Stimulated activated CD8-positive, alpha-beta memory T cell treated with anti-CD3 and anti-CD28 coated beads, Interleukin-7, amount 100 ng/mL, for 1 hour (primary cell): ENCODE measurements around the gene EPDR1.

Source experiments
- DNase-seq, 2 donors: peaks; one replicate each; pipeline ENCODE4 v3.0.0-alpha.2; 2020; ENCODE audit warnings: low read depth in 2 of 2

Gene EPDR1

DNA sequence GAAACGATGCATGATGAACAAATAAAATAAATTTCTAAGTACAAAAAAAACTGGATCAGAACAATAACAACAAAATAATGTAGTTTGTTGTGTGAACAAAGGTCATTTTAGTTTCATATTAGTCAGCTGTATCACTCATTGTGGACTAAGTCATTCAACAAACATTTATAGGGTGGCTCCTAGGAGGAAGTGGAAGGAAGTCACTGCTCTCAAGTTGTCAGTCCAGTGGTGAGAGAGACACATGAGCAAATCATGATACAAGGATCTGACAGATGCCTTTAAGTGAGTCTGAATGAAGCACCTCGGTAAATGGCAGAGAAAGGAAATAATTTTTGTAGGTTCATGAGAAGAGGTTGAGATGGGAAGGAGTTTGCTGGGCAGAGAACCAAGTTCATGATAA lies 56.8 kb downstream of the EPDR1 start:
- no peak for DNase-seq

DNA sequence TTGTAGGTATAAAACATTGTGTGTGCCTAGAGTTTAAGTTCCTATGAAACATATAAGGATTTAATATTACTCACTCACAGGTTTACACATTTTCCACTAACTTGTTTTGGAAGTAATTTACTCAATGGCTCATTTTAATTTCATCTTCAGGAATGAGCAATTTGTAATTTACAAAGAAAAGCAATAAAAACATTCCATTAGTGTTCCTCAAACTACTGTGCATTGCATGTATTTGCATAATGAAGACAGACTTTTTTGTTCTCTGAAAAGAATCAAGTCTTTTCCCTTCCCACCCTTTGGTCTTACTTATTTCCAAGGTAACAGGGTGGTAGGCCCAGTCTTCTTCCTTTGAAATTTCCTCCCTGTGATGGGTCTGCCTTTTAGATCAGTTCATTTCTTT lies 61.2 kb downstream of the EPDR1 start:
- DNase-seq, result no peak

DNA sequence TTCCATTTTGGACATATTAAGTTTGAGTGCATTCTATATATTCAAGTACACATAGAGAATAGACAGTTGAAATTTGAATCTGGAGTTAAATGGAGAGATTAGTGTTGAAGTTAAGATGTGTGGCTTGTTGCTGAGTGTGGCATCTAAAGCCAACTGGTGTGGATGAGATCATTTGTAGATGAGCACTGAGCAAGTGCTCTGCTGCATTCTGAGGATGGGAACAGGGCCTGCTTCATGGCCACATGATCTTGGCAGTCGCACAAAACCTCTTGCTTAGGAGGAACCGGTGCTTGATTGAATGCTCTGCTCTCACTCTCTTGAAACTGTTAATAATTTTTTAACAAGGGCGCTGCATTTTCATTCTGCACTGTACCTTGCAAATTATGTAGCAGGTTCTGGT lies 62.0 kb downstream of the EPDR1 start:
- DNase-seq, result no peak

DNA sequence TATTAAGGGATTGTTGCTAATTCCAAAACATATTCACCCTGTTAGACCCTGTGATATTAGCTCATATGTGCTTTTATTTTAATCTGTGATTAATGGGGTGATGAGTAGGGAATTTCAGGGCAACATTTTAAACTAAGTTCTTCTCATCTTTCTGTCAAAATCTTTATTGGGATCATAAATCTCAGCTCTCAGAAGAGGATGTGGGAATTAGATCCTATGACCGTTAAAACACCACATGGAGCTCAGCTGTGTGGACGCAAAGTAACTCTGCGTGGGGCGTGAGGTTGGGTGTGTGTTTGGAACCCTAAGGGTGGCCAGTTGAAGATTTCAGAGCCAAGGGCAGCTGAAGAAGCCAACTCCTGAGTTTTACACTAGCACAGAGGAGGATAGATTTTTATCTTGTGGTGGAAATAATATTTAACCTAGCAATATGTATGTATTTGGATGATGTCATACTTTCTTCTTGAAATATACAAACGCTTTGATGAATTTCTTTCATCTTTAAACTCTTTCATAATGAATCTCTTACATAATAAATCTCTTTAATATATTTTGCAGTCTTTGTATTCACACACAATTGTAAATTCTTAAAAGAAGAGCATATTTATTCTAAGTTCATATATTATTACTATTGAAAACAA lies 64.4 kb downstream of the EPDR1 start:
- no peak for DNase-seq

DNA sequence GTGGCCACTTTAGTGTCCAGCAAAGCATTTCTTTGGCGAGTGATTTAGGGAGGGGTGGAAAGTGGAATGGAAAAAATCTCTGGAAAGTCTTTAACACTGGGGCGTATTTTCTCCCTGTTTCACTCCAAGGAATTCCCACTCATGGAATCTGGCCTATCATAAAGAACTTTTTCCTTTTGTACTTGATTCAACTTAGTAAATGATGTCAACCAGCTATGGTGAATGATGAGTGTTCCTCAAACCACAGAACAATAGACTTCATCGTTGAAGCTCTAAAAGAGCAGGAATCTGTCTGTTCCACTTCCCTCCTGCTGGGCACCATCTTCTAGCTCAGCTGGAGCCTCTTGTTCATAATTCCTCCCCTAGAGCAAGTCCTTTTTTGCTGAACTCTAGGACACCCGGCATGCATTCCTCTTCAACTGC lies 66.5 kb downstream of the EPDR1 start:
- DNase-seq, result no peak

DNA sequence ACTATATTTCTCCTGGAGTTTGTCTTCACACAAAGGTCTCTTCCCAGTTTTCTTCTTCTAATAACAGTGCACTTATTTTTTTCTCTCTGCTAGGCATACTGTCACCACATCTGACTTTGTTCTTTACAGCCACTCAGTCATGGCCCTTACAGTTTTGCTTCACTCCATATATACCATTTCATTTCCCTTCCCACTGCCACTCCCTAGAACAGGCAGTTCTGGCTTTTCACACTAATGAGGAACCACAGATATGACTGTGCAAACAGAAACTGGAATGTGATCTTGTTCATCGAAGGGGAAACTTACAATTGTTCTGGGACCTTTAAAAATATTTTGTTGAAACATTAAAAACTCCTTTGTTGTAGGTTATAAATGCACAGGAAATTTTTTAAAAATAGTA lies 67.3 kb downstream of the EPDR1 start:
- no peak for DNase-seq

DNA sequence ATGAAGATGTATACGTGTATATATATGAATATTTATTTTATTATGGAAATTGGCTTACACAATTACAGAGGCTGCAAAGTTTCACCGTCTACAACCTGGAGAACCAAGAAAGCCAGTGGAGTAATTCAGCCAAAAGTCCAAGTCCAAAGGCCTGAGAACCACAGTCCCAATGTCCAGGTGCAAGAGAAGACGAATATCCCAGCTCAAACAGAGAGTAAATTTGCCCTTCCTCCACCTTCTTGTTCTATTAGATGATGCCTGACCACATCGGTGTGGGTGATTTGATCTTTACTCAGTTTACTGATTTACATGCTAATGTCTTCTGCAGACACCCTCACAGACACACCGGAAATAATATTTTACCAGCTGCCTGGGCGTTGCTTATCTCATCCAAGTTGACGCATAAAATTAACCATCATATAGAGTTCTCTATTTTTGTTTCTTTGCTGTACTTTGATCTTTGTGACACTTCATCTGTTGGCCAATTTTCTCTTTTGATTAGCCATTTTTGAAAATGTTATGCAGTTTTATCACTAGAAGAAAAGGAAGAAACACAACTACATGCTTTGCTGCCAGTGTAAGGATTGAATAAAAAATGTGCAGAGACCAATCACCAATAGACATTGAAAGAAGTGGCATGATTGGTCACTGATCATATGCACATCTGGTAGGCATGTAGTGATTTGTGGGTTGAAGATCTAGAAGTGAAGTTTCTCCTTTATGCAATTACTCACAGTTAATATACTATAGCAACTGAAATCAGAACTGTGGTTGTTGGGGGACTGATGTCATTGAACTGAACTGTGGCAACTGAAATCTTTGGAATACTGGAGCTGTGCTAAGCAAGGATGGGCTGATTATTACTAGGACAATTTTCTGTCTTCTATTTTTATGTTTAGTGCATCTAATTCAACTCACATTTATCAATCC lies 68.5 kb downstream of the EPDR1 start:
- DNase-seq, result no peak

DNA sequence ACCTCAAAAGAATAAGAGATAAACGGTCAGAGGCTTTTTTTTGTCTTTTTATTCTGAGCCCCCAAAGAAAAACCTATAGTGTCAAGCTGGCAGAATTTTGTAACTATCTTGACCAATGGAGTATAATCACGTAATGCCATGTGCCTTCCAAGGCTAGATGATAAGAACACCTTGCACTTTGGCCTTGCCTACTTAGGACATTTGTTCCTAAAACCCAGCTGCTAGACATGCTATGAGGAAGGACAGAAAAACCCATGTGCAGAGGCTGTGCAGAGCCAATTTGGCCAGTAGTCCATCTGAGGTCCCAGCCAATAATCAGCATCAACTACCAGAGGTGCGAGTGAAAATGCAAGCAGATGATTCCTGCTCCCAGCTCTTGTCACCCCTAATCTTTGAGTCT lies 69.9 kb downstream of the EPDR1 start:
- DNase-seq, result no peak

DNA sequence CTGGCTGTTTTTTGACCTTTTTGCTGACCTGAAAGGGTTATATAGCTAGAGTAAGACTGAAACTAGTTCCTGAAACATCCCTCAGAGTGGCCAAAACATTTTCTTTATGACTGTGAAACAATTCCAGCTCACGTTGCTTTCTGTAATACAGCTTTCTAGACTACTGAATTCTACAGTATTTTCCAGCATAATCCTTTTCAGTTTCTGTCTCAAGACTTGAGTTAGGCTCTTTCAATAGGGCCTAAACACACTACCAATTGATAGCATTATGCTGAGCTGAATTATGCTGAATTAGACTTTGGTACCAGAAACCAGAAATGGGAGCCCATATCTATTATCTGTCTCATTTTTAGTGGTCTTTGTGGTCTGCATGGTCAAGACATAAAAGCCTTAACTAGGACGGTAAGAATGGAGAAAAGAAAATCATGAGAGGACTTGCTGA lies 72.6 kb downstream of the EPDR1 start:
- no peak for DNase-seq

DNA sequence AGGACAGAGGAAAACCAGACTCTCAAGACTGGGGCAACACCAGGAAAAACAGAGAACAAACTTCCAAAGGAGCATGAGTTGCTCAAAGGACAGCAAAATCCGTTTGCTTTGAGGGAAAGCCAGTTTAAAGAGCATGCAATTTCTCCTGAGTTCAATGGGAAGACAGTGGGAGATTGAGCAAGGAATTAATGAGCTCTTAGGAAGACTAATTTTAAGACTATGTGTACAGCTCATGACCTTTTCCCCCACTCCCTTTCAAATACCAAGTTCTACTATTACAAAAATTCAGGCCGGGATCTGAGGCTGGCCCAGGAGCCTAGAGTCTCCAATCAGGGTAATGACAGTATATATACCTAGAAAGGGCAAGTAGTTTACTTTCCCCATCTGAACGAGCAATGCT lies 79.2 kb downstream of the EPDR1 start:
- DNase-seq, result no peak

DNA sequence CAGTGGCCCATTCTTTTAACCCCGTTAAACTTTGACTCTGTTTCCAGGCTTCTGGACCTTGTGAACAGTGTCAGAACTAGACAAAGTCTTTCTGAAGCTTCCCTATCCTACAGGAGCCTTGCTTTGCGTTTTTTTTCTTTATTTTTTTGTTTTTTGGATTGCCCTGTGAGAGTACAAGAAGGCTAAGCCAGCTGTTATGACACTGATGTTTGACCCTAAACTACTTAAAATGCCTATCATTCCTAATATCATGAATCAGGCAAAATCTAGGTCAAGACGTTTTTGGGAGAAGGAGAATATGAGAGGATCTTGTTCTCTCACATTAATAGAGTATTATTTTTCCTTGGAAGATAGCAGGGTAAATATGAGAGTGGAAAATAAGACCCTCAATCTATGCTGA lies 79.8 kb downstream of the EPDR1 start:
- DNase-seq, result no peak
